ENCODE measurements around the gene SETD7.

The SETD7 gene

DNA sequence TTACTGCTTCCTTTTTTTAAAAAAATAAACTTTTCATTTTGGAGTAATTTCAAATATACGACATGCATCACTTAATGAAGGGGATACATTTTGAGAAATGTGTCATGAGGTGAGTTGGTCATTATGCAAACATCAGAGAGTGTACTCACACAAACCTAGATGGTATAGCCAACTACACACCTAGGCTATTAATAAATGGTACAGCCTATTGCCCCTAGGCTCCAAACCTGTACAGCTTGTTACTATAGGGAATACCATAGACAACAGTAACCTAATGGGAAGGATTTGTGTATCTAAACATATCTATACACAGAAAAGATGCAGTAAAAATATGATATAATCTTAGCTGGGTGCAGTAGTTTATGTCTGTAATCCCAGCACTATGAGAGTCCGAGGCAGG lies 29.1 kb downstream of the SETD7 start:
- TF ChIP-seq OSR1 (CRISPR knock-in tag; IDR thresholded peaks at IDR 0.05): no peak
- no peak for TF ChIP-seq PPARA (CRISPR knock-in tag; IDR thresholded peaks at IDR 0.05; ENCODE audit: borderline replicate concordance)
- TF ChIP-seq, protein P1, sequence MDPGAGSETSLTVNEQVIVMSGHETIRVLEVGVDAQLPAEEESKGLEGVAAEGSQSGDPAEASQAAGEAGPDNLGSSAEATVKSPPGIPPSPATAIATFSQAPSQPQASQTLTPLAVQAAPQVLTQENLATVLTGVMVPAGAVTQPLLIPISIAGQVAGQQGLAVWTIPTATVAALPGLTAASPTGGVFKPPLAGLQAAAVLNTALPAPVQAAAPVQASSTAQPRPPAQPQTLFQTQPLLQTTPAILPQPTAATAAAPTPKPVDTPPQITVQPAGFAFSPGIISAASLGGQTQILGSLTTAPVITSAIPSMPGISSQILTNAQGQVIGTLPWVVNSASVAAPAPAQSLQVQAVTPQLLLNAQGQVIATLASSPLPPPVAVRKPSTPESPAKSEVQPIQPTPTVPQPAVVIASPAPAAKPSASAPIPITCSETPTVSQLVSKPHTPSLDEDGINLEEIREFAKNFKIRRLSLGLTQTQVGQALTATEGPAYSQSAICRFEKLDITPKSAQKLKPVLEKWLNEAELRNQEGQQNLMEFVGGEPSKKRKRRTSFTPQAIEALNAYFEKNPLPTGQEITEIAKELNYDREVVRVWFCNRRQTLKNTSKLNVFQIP (CRISPR knock-in tag; IDR thresholded peaks at IDR 0.05; ENCODE audit: borderline replicate concordance, low read depth): no peak
- TF ChIP-seq ZC3H10 (CRISPR knock-in tag; IDR thresholded peaks at IDR 0.05): no peak
- TF ChIP-seq ZNF8 (CRISPR knock-in tag; IDR thresholded peaks at IDR 0.05): no peak
- TF ChIP-seq SNAI2 (CRISPR knock-in tag; IDR thresholded peaks at IDR 0.05): no peak
- no peak for TF ChIP-seq TOX (CRISPR knock-in tag; IDR thresholded peaks at IDR 0.05; ENCODE audit: borderline replicate concordance)
- TF ChIP-seq, protein P2, sequence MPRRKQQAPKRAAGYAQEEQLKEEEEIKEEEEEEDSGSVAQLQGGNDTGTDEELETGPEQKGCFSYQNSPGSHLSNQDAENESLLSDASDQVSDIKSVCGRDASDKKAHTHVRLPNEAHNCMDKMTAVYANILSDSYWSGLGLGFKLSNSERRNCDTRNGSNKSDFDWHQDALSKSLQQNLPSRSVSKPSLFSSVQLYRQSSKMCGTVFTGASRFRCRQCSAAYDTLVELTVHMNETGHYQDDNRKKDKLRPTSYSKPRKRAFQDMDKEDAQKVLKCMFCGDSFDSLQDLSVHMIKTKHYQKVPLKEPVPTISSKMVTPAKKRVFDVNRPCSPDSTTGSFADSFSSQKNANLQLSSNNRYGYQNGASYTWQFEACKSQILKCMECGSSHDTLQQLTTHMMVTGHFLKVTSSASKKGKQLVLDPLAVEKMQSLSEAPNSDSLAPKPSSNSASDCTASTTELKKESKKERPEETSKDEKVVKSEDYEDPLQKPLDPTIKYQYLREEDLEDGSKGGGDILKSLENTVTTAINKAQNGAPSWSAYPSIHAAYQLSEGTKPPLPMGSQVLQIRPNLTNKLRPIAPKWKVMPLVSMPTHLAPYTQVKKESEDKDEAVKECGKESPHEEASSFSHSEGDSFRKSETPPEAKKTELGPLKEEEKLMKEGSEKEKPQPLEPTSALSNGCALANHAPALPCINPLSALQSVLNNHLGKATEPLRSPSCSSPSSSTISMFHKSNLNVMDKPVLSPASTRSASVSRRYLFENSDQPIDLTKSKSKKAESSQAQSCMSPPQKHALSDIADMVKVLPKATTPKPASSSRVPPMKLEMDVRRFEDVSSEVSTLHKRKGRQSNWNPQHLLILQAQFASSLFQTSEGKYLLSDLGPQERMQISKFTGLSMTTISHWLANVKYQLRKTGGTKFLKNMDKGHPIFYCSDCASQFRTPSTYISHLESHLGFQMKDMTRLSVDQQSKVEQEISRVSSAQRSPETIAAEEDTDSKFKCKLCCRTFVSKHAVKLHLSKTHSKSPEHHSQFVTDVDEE (CRISPR knock-in tag; IDR thresholded peaks at IDR 0.05): no peak
- TF ChIP-seq ZFP3 (CRISPR knock-in tag; IDR thresholded peaks at IDR 0.05): no peak
- no peak for TF ChIP-seq ZFP30 (CRISPR knock-in tag; IDR thresholded peaks at IDR 0.05)
- TF ChIP-seq, protein P3, sequence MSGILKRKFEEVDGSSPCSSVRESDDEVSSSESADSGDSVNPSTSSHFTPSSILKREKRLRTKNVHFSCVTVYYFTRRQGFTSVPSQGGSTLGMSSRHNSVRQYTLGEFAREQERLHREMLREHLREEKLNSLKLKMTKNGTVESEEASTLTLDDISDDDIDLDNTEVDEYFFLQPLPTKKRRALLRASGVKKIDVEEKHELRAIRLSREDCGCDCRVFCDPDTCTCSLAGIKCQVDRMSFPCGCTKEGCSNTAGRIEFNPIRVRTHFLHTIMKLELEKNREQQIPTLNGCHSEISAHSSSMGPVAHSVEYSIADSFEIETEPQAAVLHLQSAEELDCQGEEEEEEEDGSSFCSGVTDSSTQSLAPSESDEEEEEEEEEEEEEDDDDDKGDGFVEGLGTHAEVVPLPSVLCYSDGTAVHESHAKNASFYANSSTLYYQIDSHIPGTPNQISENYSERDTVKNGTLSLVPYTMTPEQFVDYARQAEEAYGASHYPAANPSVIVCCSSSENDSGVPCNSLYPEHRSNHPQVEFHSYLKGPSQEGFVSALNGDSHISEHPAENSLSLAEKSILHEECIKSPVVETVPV (CRISPR knock-in tag; IDR thresholded peaks at IDR 0.05): no peak
- TF ChIP-seq CSDC2 (CRISPR knock-in tag; IDR thresholded peaks at IDR 0.05): no peak
- TF ChIP-seq ESRRG (CRISPR knock-in tag; IDR thresholded peaks at IDR 0.05): no peak
- TF ChIP-seq GLIS3 (CRISPR knock-in tag; IDR thresholded peaks at IDR 0.05): no peak
- no peak for TF ChIP-seq ZNF70 (CRISPR knock-in tag; IDR thresholded peaks at IDR 0.05)
- TF ChIP-seq TCF4 (CRISPR knock-in tag; IDR thresholded peaks at IDR 0.05; ENCODE audit: borderline replicate concordance): no peak
- no peak for TF ChIP-seq ISL1 (CRISPR knock-in tag; IDR thresholded peaks at IDR 0.05)
- TF ChIP-seq, protein P4, sequence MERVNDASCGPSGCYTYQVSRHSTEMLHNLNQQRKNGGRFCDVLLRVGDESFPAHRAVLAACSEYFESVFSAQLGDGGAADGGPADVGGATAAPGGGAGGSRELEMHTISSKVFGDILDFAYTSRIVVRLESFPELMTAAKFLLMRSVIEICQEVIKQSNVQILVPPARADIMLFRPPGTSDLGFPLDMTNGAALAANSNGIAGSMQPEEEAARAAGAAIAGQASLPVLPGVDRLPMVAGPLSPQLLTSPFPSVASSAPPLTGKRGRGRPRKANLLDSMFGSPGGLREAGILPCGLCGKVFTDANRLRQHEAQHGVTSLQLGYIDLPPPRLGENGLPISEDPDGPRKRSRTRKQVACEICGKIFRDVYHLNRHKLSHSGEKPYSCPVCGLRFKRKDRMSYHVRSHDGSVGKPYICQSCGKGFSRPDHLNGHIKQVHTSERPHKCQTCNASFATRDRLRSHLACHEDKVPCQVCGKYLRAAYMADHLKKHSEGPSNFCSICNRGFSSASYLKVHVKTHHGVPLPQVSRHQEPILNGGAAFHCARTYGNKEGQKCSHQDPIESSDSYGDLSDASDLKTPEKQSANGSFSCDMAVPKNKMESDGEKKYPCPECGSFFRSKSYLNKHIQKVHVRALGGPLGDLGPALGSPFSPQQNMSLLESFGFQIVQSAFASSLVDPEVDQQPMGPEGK (CRISPR knock-in tag; IDR thresholded peaks at IDR 0.05; ENCODE audit: borderline replicate concordance): no peak
- ATAC-seq: no peak

DNA sequence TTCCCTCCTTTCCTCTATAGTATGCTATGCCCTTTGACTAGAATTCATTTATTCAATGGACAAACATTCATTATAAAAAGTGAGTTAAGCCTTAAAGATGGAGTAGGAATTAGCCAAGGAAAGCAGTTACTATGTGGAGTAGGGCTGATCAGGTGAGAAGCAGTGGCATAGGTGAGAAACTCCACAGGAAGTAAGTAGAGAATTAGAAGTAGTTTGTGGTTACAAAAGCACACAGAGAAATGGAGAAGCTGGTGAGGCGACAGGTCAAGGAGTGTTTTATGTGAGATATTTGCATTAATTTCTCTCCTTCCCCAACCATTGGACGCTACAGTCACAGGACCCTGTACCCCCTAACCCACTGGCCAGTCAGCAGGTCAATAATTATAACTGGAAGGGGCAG lies 30.6 kb downstream of the SETD7 start:
- ATAC-seq: no peak
- TF ChIP-seq OSR1 (CRISPR knock-in tag; IDR thresholded peaks at IDR 0.05) (no peak), ESRRG (CRISPR knock-in tag; IDR thresholded peaks at IDR 0.05) (no peak), CSDC2 (CRISPR knock-in tag; IDR thresholded peaks at IDR 0.05) (no peak), SNAI2 (CRISPR knock-in tag; IDR thresholded peaks at IDR 0.05) (no peak), ZFP30 (CRISPR knock-in tag; IDR thresholded peaks at IDR 0.05) (no peak), ARNTL (CRISPR knock-in tag; IDR thresholded peaks at IDR 0.05; ENCODE audit: borderline replicate concordance, low read depth) (no peak), ZFP3 (CRISPR knock-in tag; IDR thresholded peaks at IDR 0.05) (no peak), ZNF565 (CRISPR knock-in tag; conservative IDR thresholded peaks at IDR 0.05; ENCODE audit: low read depth) (no peak), ISL1 (CRISPR knock-in tag; IDR thresholded peaks at IDR 0.05) (no peak), PPARA (CRISPR knock-in tag; IDR thresholded peaks at IDR 0.05; ENCODE audit: borderline replicate concordance) (no peak), BACH2 (CRISPR knock-in tag; IDR thresholded peaks at IDR 0.05; ENCODE audit: borderline replicate concordance) (no peak), ZNF8 (CRISPR knock-in tag; IDR thresholded peaks at IDR 0.05) (no peak)
- TF ChIP-seq, protein P5, sequence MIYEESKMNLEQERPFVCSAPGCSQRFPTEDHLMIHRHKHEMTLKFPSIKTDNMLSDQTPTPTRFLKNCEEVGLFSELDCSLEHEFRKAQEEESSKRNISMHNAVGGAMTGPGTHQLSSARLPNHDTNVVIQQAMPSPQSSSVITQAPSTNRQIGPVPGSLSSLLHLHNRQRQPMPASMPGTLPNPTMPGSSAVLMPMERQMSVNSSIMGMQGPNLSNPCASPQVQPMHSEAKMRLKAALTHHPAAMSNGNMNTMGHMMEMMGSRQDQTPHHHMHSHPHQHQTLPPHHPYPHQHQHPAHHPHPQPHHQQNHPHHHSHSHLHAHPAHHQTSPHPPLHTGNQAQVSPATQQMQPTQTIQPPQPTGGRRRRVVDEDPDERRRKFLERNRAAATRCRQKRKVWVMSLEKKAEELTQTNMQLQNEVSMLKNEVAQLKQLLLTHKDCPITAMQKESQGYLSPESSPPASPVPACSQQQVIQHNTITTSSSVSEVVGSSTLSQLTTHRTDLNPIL (CRISPR knock-in tag; IDR thresholded peaks at IDR 0.05; ENCODE audit: low read depth): no peak
- TF ChIP-seq, protein P2 (CRISPR knock-in tag; IDR thresholded peaks at IDR 0.05): no peak
